ENCODE results near the gene KAZALD1.

The KAZALD1 gene

GRCh38 chr10:101107771-101108170 is 46.0 kb downstream of the KAZALD1 start:
- no peak for DNase-seq (ENCODE audit: low read depth)
- no peak for TF ChIP-seq CTCF (IDR thresholded peaks at IDR 0.05; ENCODE audit: insufficient read depth, low read depth, low read length, missing control alignments)
- no peak overlapping the region for H3K4me3 ChIP-seq (ENCODE audit: low read depth, low read length)

DNA sequence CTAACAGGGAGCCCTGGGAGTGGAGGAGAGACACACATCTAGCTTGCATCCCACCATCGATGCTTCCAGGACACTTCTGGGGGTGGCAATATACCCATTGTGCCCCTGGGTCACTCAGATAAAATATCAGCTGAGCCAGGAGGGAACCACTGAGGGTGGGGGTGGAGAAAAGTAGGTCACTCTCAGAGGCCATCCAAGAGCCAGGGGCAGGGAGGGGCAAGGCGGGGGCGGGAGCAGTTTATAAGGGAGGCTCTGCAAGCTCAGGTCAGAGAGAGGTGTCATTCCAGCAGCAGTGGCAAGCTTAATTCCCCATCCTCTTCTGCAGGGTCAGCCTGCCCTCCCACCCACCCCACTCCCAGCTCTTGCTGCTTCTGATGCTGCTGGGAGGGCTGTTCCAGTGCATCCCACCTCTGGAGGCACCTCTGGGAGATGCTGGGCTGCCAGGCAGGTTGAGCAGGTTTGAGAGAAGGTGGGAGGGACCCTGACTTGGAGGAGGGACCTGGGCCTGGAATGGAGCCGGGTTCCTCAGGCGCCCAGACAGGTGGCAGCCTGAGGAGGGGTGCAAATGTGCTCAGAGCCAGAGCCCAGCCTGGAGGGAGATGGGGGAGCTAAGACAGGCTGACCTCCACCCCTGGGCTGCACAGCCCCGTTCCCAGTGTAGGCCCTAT is 49.2 kb downstream of the KAZALD1 start:
- no peak for DNase-seq (ENCODE audit: low read depth)
- no peak overlapping the region for H3K4me3 ChIP-seq (ENCODE audit: low read depth, low read length)
- TF ChIP-seq CTCF (IDR thresholded peaks at IDR 0.05; ENCODE audit: insufficient read depth, low read depth, low read length, missing control alignments) = no peak

DNA sequence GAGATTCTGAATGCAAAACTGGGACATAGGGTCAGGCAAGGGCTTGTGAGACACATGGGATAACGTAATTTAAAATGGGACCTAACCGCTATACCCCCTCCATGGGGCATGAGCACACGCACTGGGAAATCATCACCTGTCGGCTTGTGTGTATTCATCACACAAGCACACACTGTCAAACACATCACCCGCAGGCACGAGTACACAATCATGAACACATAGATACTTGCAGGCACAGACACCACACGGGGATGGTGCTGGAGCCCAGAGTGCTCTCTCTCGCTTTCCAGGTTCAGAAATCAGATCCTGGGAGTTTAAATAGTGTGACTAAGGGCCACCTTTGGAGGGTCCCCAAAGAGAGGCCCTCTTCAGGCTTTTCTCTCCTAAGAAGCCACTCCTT is 49.8 kb downstream of the KAZALD1 start:
- H3K4me3 ChIP-seq (ENCODE audit: low read depth, low read length) = no peak overlapping the region
- DNase-seq (ENCODE audit: low read depth) = no peak
- no peak for TF ChIP-seq CTCF (IDR thresholded peaks at IDR 0.05; ENCODE audit: insufficient read depth, low read depth, low read length, missing control alignments)

GRCh38 chr10:101112799-101113594 is 51.2 kb downstream of the KAZALD1 start:
- no peak for TF ChIP-seq CTCF (IDR thresholded peaks at IDR 0.05; ENCODE audit: insufficient read depth, low read depth, low read length, missing control alignments)
- DNase-seq (ENCODE audit: low read depth) = no peak
- no peak overlapping the region for H3K4me3 ChIP-seq (ENCODE audit: low read depth, low read length)

- no peak for DNase-seq (ENCODE audit: low read depth)
- H3K4me3 ChIP-seq (ENCODE audit: low read depth, low read length) = no peak overlapping the region
- TF ChIP-seq CTCF (IDR thresholded peaks at IDR 0.05; ENCODE audit: insufficient read depth, low read depth, low read length, missing control alignments) = no peak
Observed at GRCh38 chr10:101113890-101114403, 52.2 kb downstream of the KAZALD1 start.

- no peak for TF ChIP-seq CTCF (IDR thresholded peaks at IDR 0.05; ENCODE audit: insufficient read depth, low read depth, low read length, missing control alignments)
- no peak overlapping the region for H3K4me3 ChIP-seq (ENCODE audit: low read depth, low read length)
- DNase-seq (ENCODE audit: low read depth) = no peak
Observed at GRCh38 chr10:101114646-101115045, 52.9 kb downstream of the KAZALD1 start.

Measured in GM12865 (cell line).